Rectal smooth muscle tissue (tissue), 1 donor: ENCODE measurements around the gene PADI2.
"Not testable (repeated sequence)": the region's sequence is repeated elsewhere in the genome, so short reads cannot be mapped to it uniquely, and the experiment has no call there.

ENCODE experiments used
- H3K27ac ChIP-seq: one replicate; pipeline ENCODE4 v1.7.0; 2013; ENCODE audit warnings: low read depth, low read length, inconsistent platforms
- H3K27me3 ChIP-seq: one replicate; pipeline ENCODE4 v1.7.0; 2013; ENCODE audit warnings: low read length; ENCODE audit not compliant: control insufficient read depth, insufficient read depth
- H3K36me3 ChIP-seq: one replicate; pipeline ENCODE4 v1.7.0; 2013; ENCODE audit warnings: low read length; ENCODE audit not compliant: control insufficient read depth, insufficient read depth
- H3K4me1 ChIP-seq: one replicate; pipeline ENCODE4 v1.7.0; 2013; ENCODE audit warnings: low read length; ENCODE audit not compliant: control insufficient read depth, insufficient read depth
- H3K4me3 ChIP-seq: one replicate; pipeline ENCODE4 v1.7.0; 2013; ENCODE audit warnings: low read length
- H3K9ac ChIP-seq: one replicate; pipeline ENCODE4 v1.7.0; 2013; ENCODE audit warnings: low read length

Gene PADI2

GRCh38 chr1:17068789-17069188, 50.5 kb downstream of the PADI2 start:
- Histone ChIP-seq H3K4me1 (no peaks in the 10 kb centered on the region), H3K4me3 (no peak overlapping the region), H3K36me3 (peaks cover 3% of the 10 kb centered on the region), H3K27ac (no peak overlapping the region), H3K9ac (no peak overlapping the region), H3K27me3 (no peaks in the 10 kb centered on the region)

DNA sequence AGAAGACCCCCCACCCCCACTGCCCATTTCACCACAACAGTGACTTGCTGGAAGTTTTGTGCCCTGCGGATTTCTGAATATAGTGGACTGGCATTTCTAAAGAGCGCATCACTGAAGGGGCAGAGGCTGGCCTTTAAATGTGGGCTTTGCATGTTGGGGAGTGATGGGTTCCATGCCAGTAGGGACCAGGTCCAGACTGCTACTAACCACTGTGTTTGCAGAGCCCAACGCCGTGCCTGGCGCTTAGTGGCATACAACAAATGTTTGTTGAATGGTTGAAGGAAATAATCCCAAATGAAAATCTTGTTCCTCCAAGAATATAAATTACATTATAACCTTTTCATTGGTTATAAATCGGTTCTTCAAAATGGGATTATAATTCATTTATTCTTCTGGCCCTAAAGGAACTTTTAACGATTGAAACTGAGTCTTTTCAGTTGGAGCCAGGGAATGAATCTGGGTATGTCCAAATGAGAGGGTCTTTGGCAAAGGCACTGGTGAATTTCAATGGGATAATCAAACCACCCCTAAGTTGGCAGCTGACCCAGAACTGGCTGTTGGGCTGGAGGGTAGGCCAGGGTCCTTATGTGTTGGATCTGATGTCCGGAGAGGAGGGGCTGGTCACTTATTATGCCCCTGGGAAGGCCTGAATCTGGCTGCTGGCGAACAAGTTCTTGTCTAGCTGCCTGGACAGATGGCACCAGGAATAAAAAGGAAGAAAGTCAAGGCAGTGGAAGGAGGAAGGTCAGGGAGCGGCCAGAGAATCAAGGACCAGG, 51.6 kb downstream of the PADI2 start:
- H3K4me3 ChIP-seq = no peak overlapping the region
- H3K4me1 ChIP-seq = no peaks in the 10 kb centered on the region
- H3K27ac ChIP-seq = no peak overlapping the region
- H3K36me3 ChIP-seq = peaks cover 3% of the 10 kb centered on the region
- no peak overlapping the region for H3K9ac ChIP-seq
- H3K27me3 ChIP-seq = no peaks in the 10 kb centered on the region

GRCh38 chr1:17067069-17067426, 52.2 kb downstream of the PADI2 start:
- no peaks in the 10 kb centered on the region for H3K27me3 ChIP-seq
- H3K4me3 ChIP-seq = no peak overlapping the region
- H3K36me3 ChIP-seq = peaks cover 3% of the 10 kb centered on the region
- no peak overlapping the region for H3K9ac ChIP-seq
- H3K4me1 ChIP-seq = no peaks in the 10 kb centered on the region
- H3K27ac ChIP-seq = no peak overlapping the region

GRCh38 chr1:17066361-17067068, 52.7 kb downstream of the PADI2 start:
- no peaks in the 10 kb centered on the region for H3K27me3 ChIP-seq
- no peaks in the 10 kb centered on the region for H3K4me1 ChIP-seq
- H3K4me3 ChIP-seq = no peak overlapping the region
- H3K27ac ChIP-seq = no peak overlapping the region
- peaks cover 2% of the 10 kb centered on the region for H3K36me3 ChIP-seq
- no peak overlapping the region for H3K9ac ChIP-seq

DNA sequence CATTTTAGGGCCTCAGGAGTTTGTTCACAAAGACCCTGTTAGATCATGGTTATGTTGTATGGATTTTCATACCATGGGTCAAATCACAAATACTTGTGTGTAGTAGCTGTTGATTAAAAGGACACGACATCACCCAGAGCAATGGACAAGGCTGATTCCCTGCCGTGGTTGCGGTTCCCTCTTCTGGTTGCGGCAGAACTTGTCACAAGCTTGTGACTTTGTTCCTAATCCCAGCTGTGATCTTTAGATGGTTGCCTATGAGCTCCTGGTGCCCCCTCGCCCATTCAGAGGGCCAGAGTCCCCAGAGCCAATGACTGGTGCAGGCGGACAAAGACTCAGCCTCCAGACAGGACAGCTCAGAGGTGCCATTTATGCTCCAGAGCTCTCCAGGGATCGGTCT, 53.6 kb downstream of the PADI2 start:
- Histone ChIP-seq H3K27ac (no peak overlapping the region), H3K27me3 (no peaks in the 10 kb centered on the region), H3K9ac (no peak overlapping the region), H3K36me3 (no peaks in the 10 kb centered on the region), H3K4me3 (no peak overlapping the region), H3K4me1 (no peaks in the 10 kb centered on the region)

DNA sequence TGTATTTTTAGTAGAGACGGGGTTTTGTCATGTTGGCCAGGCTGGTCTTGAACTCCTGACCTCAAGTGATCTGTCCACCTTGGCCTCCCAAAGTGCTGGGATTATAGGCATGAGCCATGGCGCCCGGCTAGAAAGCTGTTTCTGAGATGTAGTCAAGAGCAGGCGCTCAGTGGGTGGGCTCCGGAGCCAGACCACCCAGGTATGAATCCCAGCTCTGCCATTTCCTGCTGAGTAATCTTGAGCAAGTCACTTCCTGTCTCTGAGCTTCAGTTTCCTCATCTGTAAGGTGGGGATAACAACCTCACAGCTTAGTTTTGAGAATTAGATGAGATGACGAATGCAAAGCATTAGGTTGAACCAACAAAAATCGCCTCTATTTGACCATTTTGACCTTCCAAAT, 56.5 kb downstream of the PADI2 start:
- not testable (repeated sequence) for H3K27me3 ChIP-seq, H3K27ac ChIP-seq, H3K36me3 ChIP-seq, H3K4me1 ChIP-seq, H3K9ac ChIP-seq, H3K4me3 ChIP-seq

DNA sequence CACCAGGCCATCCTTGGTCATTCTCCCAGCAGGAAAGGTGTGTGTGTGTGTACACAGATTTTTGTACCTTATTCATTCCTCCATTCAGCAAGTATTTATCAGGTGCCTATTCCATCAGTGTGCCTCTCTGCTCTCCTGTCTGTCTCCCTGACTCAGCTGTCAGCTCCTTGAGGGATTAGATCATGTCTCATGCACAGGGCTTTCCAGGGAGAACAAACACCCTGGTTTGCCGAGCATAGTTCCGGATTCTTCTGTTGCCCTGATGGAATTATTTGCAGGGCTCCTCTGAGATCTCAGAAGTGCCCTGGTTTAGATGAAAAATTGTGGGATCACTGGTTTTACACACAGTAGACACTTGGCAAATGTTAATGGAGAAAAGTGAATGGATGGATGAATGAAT, 57.4 kb downstream of the PADI2 start:
- no peak overlapping the region for H3K9ac ChIP-seq
- H3K27ac ChIP-seq = no peak overlapping the region
- no peaks in the 10 kb centered on the region for H3K4me1 ChIP-seq
- no peak overlapping the region for H3K4me3 ChIP-seq
- H3K27me3 ChIP-seq = no peaks in the 10 kb centered on the region
- H3K36me3 ChIP-seq = no peaks in the 10 kb centered on the region

- H3K27ac ChIP-seq = no peak overlapping the region
- no peaks in the 10 kb centered on the region for H3K27me3 ChIP-seq
- H3K4me1 ChIP-seq = no peaks in the 10 kb centered on the region
Observed at GRCh38 chr1:17061486-17061885, 57.8 kb downstream of the PADI2 start.

DNA sequence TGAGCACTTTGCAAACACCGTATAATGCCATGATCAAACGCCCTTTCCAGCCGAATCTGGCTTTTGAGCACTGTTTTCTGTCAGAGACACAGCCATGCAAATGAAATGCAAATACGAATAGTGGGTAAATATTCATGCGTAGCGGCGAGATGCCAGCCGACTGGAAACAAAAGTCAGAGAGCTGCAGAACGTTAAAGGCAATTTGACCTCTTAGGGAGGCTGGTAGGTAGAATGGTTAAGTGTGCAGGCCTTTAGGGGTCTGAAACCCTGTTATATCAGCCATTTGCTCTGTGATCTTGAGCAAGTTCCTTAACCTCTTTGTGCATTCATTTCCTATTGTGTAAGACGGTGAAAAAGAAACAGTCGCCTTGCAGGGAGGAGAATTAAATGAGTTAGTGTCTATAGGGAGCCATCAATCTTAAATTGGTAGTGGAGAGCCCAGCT, 58.9 kb downstream of the PADI2 start:
- Histone ChIP-seq H3K9ac (no peak overlapping the region), H3K27me3 (no peaks in the 10 kb centered on the region), H3K4me1 (no peaks in the 10 kb centered on the region), H3K4me3 (no peak overlapping the region), H3K36me3 (no peaks in the 10 kb centered on the region), H3K27ac (no peak overlapping the region)

More at GRCh38 chr1:17061486-17061885, 57.8 kb downstream of the PADI2 start:
- Histone ChIP-seq H3K4me3 (no peak overlapping the region), H3K9ac (no peak overlapping the region), H3K36me3 (no peaks in the 10 kb centered on the region)

DNA sequence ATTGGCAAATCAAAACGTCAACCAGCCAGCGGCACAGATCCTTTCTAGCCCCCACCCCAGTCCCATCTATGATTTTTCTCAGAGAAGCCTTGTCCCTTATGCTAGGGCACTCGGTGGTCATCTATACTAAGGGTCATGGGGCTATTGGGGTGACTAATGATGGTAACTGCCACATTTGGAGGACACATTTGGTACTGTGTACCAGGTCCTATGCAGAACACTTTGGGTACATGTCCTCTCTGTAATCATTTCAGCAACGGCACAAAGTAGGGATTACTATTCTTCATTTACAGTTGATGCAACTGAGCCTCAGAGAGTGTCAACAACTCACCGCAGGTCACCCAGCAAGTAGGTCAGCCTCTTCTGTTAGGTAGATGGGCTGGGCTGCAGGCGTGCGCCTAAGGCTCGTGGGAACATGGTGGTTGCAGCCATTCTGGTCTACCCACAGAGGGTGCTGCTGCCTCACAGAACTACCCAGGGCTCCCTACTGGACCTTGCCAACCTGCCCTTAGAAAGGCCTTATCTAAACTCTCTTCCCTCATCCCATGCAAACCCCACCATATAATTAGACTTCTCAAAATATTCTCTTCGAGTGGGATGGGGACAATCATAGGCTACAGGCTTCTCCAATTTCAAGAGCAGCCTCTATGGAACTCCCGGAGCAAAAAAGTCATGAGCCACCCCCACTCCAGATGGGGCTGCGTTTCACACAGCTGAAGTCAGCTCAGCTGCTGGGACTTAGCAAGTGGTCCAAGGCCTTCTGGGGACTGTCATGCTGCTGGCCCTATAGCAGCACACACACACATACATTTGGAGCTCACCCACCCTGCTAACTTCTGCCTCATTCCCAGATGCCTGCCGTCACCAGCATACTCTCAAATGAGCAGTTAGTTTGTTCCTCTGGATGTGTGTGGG, 59.6 kb downstream of the PADI2 start:
- Histone ChIP-seq H3K4me3 (no peak overlapping the region), H3K36me3 (no peaks in the 10 kb centered on the region), H3K27me3 (no peaks in the 10 kb centered on the region), H3K4me1 (no peaks in the 10 kb centered on the region), H3K9ac (no peak overlapping the region), H3K27ac (no peak overlapping the region)

DNA sequence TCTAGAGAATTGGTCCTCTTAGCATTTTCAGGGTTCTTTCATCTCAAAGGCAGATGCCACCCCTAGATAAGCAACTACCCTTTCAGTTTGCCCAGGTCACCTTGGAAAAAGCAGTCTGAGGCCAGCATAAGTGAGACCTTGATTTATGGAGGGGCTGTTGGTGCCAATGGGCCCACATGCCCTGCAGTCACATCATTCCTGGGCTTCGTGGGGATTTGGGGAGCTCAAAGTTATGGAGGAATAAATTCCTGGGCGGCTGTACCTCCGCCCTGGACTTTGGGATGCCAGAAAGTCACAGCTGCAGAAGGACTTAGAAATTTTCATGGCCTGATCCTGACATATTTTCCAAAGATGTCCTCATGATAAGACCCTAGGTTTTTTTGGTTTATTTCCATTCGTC, 62.7 kb downstream of the PADI2 start:
- Histone ChIP-seq H3K27ac (no peak overlapping the region), H3K27me3 (no peaks in the 10 kb centered on the region), H3K4me1 (peaks cover 5% of the 10 kb centered on the region), H3K36me3 (no peaks in the 10 kb centered on the region), H3K9ac (no peak overlapping the region), H3K4me3 (no peak overlapping the region)

DNA sequence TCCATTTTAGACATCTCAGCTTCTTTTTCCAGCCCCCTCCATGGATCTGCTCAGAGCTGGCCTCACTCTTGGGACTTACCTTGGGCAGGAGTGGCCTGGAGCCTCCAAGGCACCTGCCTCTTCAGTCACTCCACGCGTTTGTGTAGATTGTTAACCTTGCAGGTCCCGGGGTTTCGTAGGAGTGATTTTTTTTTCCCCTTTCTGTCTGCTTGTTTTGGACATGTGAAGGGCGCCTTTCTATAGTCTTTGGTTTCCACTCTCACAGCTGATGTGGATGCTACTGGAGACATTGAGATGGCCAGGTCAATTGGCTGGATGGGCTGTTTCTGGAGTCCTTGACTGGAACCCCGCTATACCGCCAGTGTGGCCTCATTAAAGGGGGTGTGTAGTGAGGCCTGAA, 63.5 kb downstream of the PADI2 start:
- no peak overlapping the region for H3K9ac ChIP-seq
- H3K36me3 ChIP-seq = no peaks in the 10 kb centered on the region

More for the DNA sequence above, 63.5 kb downstream of the PADI2 start:
- Histone ChIP-seq H3K27me3 (no peaks in the 10 kb centered on the region), H3K4me3 (no peak overlapping the region), H3K4me1 (peaks cover 5% of the 10 kb centered on the region), H3K27ac (no peak overlapping the region)
